DND-41 (cell line): ENCODE measurements around the gene SRSF12.

Experiments used
- ATAC-seq: fragments of 200-7000 bp; cut with Tn5 transposase; 3 replicates; pipeline ENCODE4 v1.9.1; 2021; ENCODE audit warnings: low read depth; ENCODE audit not compliant: insufficient read depth
- DNase-seq: peaks from one replicate; pipeline ENCODE4 v3.0.0-alpha.2; 2020
- H2AFZ ChIP-seq: 2 replicates; pipeline ENCODE4 v1.6.0; 2012; ENCODE audit warnings: low read depth, low read length
- H3K27ac ChIP-seq: 2 replicates; pipeline ENCODE4 v1.5.1; 2012; ENCODE audit warnings: low read length, inconsistent platforms
- H3K27me3 ChIP-seq: fragments of 200-600 bp; sonication (generic); 2 replicates; pipeline ENCODE4 v1.6.0; 2012; ENCODE audit warnings: low read length, mild to moderate bottlenecking, inconsistent platforms; ENCODE audit not compliant: insufficient read depth, poor library complexity
- H3K36me3 ChIP-seq: 2 replicates; pipeline ENCODE4 v1.5.1; 2012; ENCODE audit warnings: low read length, inconsistent platforms; ENCODE audit not compliant: insufficient read depth
- H3K4me1 ChIP-seq: 2 replicates; pipeline ENCODE4 v1.5.1; 2012; ENCODE audit warnings: mild to moderate bottlenecking, low read length; ENCODE audit not compliant: insufficient read depth
- H3K4me2 ChIP-seq: 2 replicates; pipeline ENCODE4 v1.6.0; 2012; ENCODE audit warnings: mild to moderate bottlenecking, moderate library complexity, low read length, inconsistent platforms; ENCODE audit not compliant: insufficient read depth
- H3K4me3 ChIP-seq, 2 experiments: fragments of 200-600 bp in 1 of 2; shearing (Covaris generic) in 1 of 2; 2 replicates each; pipeline ENCODE4 v1.5.1; 2012 to 2016; ENCODE audit warnings: inconsistent platforms in 2 of 2, low read length in 2 of 2, mild to moderate bottlenecking in 2 of 2, low read depth in 1 of 2, moderate library complexity in 1 of 2
- H3K79me2 ChIP-seq: 2 replicates; pipeline ENCODE4 v1.6.0; 2012; ENCODE audit warnings: low read length, inconsistent platforms; ENCODE audit not compliant: insufficient read depth
- H3K9ac ChIP-seq: 2 replicates; pipeline ENCODE4 v1.6.0; 2012; ENCODE audit warnings: low read depth, mild to moderate bottlenecking, inconsistent platforms, low read length, moderate library complexity
- H3K9me3 ChIP-seq: 2 replicates; pipeline ENCODE4 v1.5.1; 2012; ENCODE audit warnings: low read length, moderate library complexity, mild to moderate bottlenecking, inconsistent platforms; ENCODE audit not compliant: insufficient read depth, severe bottlenecking
- H4K20me1 ChIP-seq: 2 replicates; pipeline ENCODE4 v1.6.0; 2012; ENCODE audit warnings: low read length; ENCODE audit not compliant: insufficient read depth
- EZH2 ChIP-seq: IDR thresholded peaks from 3 replicates; pipeline ENCODE4 v1.6.1; 2012; ENCODE audit warnings: borderline replicate concordance, low read depth, mild to moderate bottlenecking, moderate library complexity, low read length, inconsistent platforms; ENCODE audit not compliant: severe bottlenecking
- TF ChIP-seq, protein P1 (sequence below): IDR thresholded peaks from 2 replicates; pipeline ENCODE4 v1.5.1; 2012; ENCODE audit warnings: borderline replicate concordance, low read length, moderate library complexity, mild to moderate bottlenecking; ENCODE audit not compliant: poor library complexity, severe bottlenecking; ENCODE audit errors: extremely low read depth

The SRSF12 gene

DNA sequence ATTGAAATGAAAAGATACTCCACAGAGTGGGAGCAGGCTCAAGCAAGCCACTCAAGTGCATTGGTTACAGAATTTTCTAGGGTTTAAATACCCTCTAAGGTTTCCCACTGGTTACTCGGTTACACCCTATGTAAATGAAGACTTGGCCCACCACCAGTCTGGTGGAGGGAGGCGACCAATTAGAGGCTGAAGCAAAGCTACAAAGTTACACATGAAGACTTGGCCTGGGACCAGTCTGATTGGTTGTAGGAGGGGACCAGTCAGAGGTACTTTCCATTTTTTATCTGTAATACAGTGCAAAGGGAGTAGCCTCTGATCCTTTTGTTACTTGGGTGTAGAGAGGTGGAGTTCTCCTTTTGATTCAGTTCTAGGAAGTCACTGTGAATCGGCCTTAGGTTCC is 7.6 kb downstream of the SRSF12 start:
- Histone ChIP-seq H2AFZ (no peak overlapping the region), H3K9me3 (no peaks in the 10 kb centered on the region), H3K79me2 (no peaks in the 10 kb centered on the region), H3K27me3 (no peaks in the 10 kb centered on the region), H3K36me3 (no peaks in the 10 kb centered on the region), H3K4me1 (no peaks in the 10 kb centered on the region), H4K20me1 (no peaks in the 10 kb centered on the region), H3K27ac (no peak overlapping the region), H3K9ac (no peak overlapping the region), H3K4me3 (no peak overlapping the region), H3K4me2 (no peak overlapping the region)
- TF ChIP-seq EZH2 = no peak
- TF ChIP-seq, protein P1, sequence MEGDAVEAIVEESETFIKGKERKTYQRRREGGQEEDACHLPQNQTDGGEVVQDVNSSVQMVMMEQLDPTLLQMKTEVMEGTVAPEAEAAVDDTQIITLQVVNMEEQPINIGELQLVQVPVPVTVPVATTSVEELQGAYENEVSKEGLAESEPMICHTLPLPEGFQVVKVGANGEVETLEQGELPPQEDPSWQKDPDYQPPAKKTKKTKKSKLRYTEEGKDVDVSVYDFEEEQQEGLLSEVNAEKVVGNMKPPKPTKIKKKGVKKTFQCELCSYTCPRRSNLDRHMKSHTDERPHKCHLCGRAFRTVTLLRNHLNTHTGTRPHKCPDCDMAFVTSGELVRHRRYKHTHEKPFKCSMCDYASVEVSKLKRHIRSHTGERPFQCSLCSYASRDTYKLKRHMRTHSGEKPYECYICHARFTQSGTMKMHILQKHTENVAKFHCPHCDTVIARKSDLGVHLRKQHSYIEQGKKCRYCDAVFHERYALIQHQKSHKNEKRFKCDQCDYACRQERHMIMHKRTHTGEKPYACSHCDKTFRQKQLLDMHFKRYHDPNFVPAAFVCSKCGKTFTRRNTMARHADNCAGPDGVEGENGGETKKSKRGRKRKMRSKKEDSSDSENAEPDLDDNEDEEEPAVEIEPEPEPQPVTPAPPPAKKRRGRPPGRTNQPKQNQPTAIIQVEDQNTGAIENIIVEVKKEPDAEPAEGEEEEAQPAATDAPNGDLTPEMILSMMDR = no peak
- no peak for DNase-seq
- ATAC-seq = no peak

DNA sequence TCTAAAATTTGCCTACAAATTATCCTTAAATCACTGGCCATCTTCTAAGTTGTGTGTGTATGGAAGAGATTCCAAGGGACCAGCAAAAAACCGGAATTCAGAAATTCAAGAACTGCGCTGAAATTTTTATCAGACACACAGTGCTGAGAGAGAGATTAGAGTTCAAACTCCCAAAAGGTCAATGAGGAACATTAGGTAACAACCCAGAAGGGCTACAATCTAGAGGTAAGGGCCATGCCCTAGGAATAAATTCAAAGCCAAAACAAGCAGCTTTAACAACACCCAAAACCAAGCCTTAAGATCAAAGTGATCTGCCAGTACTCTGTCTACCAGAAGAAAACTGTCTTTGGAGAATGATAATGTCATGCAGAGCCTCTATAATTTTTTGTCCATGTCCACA is 17.8 kb downstream of the SRSF12 start:
- TF ChIP-seq EZH2 = no peak
- TF ChIP-seq, protein P1 = no peak
- no peak for ATAC-seq
- H3K4me2 ChIP-seq = no peak overlapping the region

GRCh38 chr6:89098461-89098860 is 19.4 kb downstream of the SRSF12 start:
- H3K9me3 ChIP-seq = no peaks in the 10 kb centered on the region
- H4K20me1 ChIP-seq = no peaks in the 10 kb centered on the region
- H3K27ac ChIP-seq = no peak overlapping the region
- H3K79me2 ChIP-seq = no peaks in the 10 kb centered on the region
- H3K4me1 ChIP-seq = no peaks in the 10 kb centered on the region
- H3K27me3 ChIP-seq = no peaks in the 10 kb centered on the region
- H3K4me2 ChIP-seq = no peak overlapping the region
- no peak for DNase-seq
- H2AFZ ChIP-seq = no peak overlapping the region
- no peaks in the 10 kb centered on the region for H3K36me3 ChIP-seq
- no peak overlapping the region for H3K9ac ChIP-seq
- no peak for ATAC-seq
- TF ChIP-seq, protein P1 = no peak
- TF ChIP-seq EZH2 = no peak
- H3K4me3 ChIP-seq = no peak overlapping the region

More for the DNA sequence above, 17.8 kb downstream of the SRSF12 start:
- Histone ChIP-seq H3K79me2 (no peaks in the 10 kb centered on the region), H3K36me3 (no peaks in the 10 kb centered on the region), H3K27me3 (no peaks in the 10 kb centered on the region), H3K4me3 (no peak overlapping the region), H2AFZ (no peak overlapping the region), H4K20me1 (no peaks in the 10 kb centered on the region), H3K9ac (no peak overlapping the region), H3K27ac (no peak overlapping the region), H3K9me3 (no peaks in the 10 kb centered on the region), H3K4me1 (no peaks in the 10 kb centered on the region)
- DNase-seq = no peak

DNA sequence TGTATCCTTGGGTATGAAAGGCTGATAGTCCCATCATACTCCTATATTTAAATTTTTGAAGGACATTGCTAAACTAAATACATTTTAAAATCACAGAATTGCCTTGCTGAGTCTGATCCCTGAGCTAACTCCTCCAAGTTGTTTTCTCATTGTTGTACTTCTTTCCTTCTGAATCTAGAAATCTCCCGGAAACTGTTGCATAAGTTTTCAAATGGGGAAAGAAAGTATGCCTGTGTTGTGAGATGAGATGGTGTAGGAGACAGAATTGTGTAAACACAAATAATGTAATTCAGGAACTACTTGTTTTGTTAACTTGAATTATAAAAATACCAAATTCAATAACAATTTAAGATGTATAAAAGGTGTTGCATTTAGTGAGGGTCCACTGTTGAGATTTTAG is 30.0 kb downstream of the SRSF12 start:
- H3K27me3 ChIP-seq = no peaks in the 10 kb centered on the region
- peaks cover 12% of the 10 kb centered on the region for H3K4me1 ChIP-seq
- no peak overlapping the region for H2AFZ ChIP-seq
- no peak overlapping the region for H3K27ac ChIP-seq
- H3K9me3 ChIP-seq = no peaks in the 10 kb centered on the region
- no peak for ATAC-seq
- H3K36me3 ChIP-seq = peaks cover 29% of the 10 kb centered on the region
- no peak for DNase-seq
- no peak for TF ChIP-seq EZH2
- TF ChIP-seq, protein P1 = no peak
- H3K9ac ChIP-seq = no peak overlapping the region
- peaks cover 19% of the 10 kb centered on the region for H3K79me2 ChIP-seq
- no peak overlapping the region for H3K4me3 ChIP-seq
- H3K4me2 ChIP-seq = no peak overlapping the region
- peaks cover 16% of the 10 kb centered on the region for H4K20me1 ChIP-seq
